ENCODE results near the gene JAKMIP1. TPM values are rescaled to one million over a fixed set of nuclear protein-coding genes. Genes with fewer than 3 reads are reported as not detected.

The JAKMIP1 gene
- total and polyA plus RNA-seq, 5 donors from 2014 or later: 18.7 to 39.7 (median 32.6) TPM

DNA sequence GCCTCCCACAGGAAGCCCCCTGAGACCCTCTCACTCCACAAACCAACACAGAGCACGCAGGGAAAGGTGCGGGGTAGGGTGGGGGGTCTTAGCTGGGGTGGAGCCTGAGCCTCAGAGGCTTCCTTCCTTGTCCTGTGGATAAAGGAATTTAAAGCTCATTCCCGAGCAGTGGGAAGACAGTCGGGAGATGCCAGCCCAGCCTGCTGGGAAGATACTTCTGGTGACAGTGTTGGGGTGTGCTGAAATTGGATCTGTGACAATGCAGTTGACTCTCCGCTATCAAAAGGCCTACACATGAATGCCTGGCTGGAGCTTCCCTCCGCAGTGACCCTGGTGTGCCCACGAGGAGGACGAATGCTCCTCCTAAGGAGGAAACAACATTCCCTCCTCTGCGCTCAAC lies 45.5 kb downstream of the JAKMIP1 start:
- Mint-ChIP-seq H3K9me3 (peaks cover 0 to 2% (median 0%) of the 10 kb centered on the region in 7 donors), H3K36me3 (peaks cover 9% of the 10 kb centered on the region), H3K4me1 (peaks cover 10 to 82% (median 39%) of the 10 kb centered on the region in 4 donors), H3K4me3 (peak overlapping the region in 1 of 4 donors; percentile 68), H3K27me3 (no peaks in the 10 kb centered on the region), H3K27ac (peak overlapping the region; percentile 54 to 92 (median 84))
- Histone ChIP-seq H3K27me3 (ENCODE audit: control insufficient read depth, insufficient read depth, low read length) (no peaks in the 10 kb centered on the region), H3K4me3 (ENCODE audit: low read depth, low read length) (no peak overlapping the region), H3K9me3 (ENCODE audit: control insufficient read depth in 2 of 2, low read length in 2 of 2) (no peaks in the 10 kb centered on the region), H3K4me1 (ENCODE audit: control insufficient read depth, insufficient read depth, low read length, poor library complexity, severe bottlenecking) (peaks cover 60% of the 10 kb centered on the region), H3K27ac (ENCODE audit: insufficient read depth, low read length, poor library complexity, severe bottlenecking) (no peak overlapping the region), H3K36me3 (ENCODE audit: control insufficient read depth, insufficient read depth, low read length) (peaks cover 4% of the 10 kb centered on the region)
- no peak for DNase-seq
- no peak for ATAC-seq (ENCODE audit: low read depth in 2 of 2)

DNA sequence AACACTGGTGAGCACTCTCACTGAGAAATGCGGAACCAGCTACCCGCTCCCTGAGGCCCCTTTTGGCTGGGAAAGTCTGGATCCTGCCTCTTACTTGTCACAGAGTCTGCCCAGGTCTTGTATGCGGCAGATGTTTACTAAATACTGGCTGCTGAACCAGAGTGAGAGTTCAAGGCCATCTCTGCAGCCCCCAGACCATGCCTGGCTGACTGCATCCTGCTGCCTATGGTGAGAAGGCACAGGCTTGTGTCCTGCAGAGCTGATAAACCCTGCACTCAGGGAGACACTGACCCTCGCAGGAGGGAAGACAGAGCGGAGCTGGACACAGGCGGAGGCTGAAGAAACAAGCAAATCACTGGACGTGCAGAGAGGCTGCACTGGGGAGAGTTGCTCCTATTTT lies 46.5 kb downstream of the JAKMIP1 start:
- Mint-ChIP-seq H3K36me3 (peaks cover 9% of the 10 kb centered on the region), H3K9me3 (peaks cover 0 to 1% (median 0%) of the 10 kb centered on the region in 7 donors), H3K27me3 (no peaks in the 10 kb centered on the region), H3K4me1 (peaks cover under 1 to 76% (median 33%) of the 10 kb centered on the region in 4 donors), H3K27ac (no peak overlapping the region), H3K4me3 (no peak overlapping the region)
- Histone ChIP-seq H3K9me3 (ENCODE audit: control insufficient read depth in 2 of 2, low read length in 2 of 2) (no peaks in the 10 kb centered on the region), H3K4me1 (ENCODE audit: control insufficient read depth, insufficient read depth, low read length, poor library complexity, severe bottlenecking) (peaks cover 51% of the 10 kb centered on the region), H3K27me3 (ENCODE audit: control insufficient read depth, insufficient read depth, low read length) (no peaks in the 10 kb centered on the region), H3K4me3 (ENCODE audit: low read depth, low read length) (no peak overlapping the region), H3K36me3 (ENCODE audit: control insufficient read depth, insufficient read depth, low read length) (peaks cover 5% of the 10 kb centered on the region), H3K27ac (ENCODE audit: insufficient read depth, low read length, poor library complexity, severe bottlenecking) (peak overlapping the region; percentile 30)
- ATAC-seq (ENCODE audit: low read depth in 2 of 2) (no peak), DNase-seq (no peak)

DNA sequence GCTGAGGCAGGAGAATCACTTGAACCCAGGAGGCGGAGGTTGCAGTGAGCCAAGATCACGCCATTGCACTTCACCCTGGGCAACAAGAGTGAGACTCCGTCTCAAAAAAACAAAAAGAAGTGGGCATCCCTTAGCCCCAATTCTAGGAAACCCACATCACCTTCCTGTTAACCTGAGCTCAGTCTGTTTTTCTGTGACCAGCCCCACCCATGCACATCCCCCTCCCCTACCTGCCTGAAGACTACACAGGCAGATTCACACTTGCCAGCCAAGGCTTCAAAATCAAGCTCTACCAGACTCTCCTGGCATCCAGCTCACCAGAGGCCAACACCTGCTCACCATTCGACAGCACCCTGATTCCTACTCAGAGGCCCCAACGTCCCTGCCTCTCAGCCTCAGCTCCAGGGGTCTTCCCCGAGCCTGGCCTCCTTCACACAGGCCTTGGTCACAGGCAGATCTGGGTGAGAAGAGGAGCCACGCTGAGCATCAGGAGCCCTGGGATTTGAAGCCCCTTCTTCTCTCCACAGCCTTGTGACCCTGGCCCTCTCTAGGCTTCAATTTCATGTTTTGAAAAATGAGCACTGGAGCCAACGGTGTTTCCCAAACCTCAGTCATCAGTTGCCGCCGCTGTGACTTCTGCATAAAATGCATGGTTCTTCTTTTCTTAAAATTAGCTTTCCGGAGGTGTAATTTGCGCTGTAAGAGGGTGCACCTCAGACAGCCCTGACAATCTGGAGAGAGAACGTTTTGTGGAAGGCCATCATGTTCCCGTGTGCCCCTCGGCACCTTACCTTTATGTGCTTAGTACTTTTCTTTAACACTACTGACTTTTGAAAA lies 47.3 kb downstream of the JAKMIP1 start:
- no peaks in the 10 kb centered on the region for H3K27me3 Mint-ChIP-seq
- H3K27ac Mint-ChIP-seq: peak overlapping the region; percentile 76 to 84 (median 83)
- peaks cover 9% of the 10 kb centered on the region for H3K36me3 Mint-ChIP-seq
- H3K4me1 Mint-ChIP-seq: peaks cover 0 to 72% (median 30%) of the 10 kb centered on the region in 4 donors
- H3K4me3 Mint-ChIP-seq: peak overlapping the region; percentile 45 to 78 (median 62)
- ATAC-seq (ENCODE audit: low read depth in 2 of 2) (peak; percentile 87 to 96), DNase-seq (peak in 2 of 3 donors; percentile 37 to 93)
- peaks cover 8% of the 10 kb centered on the region for H3K36me3 ChIP-seq (ENCODE audit: control insufficient read depth, insufficient read depth, low read length)
- peaks cover 44% of the 10 kb centered on the region for H3K4me1 ChIP-seq (ENCODE audit: control insufficient read depth, insufficient read depth, low read length, poor library complexity, severe bottlenecking)
- H3K9me3 Mint-ChIP-seq: peaks cover 0 to 1% (median 0%) of the 10 kb centered on the region in 7 donors
- H3K27ac ChIP-seq (ENCODE audit: insufficient read depth, low read length, poor library complexity, severe bottlenecking): peak overlapping the region; percentile 30
- no peaks in the 10 kb centered on the region for H3K9me3 ChIP-seq (ENCODE audit: control insufficient read depth in 2 of 2, low read length in 2 of 2)
- no peaks in the 10 kb centered on the region for H3K27me3 ChIP-seq (ENCODE audit: control insufficient read depth, insufficient read depth, low read length)
- peak overlapping the region; percentile 10 for H3K4me3 ChIP-seq (ENCODE audit: low read depth, low read length)

DNA sequence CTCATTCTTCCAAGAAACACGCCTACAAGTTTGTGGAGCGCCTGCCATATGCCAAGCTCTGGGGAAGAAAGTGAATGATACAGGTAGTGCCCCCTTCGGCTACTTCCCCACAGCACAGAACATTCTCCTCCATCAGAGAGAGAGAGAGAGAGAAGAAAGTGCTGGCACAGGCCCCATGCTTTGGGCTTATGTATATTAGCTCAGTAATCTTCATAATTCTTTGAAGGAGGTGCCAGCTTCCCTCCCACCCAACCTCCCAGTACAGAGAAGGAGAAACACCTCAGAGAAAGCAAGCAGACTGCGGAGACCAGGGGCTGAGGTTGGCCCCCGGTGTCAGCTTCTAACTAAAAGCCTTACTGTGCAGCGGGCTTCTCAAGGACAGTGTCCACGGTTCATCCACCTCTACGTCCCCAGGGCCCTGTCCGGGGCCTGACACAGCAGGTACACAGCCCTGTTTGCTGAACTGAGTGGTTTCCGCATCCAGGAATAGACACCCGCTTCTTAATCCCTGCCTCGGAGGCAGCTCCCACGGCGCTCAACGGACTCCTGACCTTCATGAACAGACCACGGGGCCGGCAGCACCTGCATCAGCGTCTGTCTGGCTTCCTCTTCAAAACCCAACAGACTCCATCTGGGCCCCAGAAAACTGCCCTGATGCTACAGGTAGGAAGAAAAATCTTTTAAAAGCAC lies 50.2 kb downstream of the JAKMIP1 start:
- H3K4me3 Mint-ChIP-seq: no peak overlapping the region
- H3K36me3 Mint-ChIP-seq: peaks cover 19% of the 10 kb centered on the region
- peak overlapping the region in 1 of 3 donors; percentile 83 for H3K27ac Mint-ChIP-seq

DNA sequence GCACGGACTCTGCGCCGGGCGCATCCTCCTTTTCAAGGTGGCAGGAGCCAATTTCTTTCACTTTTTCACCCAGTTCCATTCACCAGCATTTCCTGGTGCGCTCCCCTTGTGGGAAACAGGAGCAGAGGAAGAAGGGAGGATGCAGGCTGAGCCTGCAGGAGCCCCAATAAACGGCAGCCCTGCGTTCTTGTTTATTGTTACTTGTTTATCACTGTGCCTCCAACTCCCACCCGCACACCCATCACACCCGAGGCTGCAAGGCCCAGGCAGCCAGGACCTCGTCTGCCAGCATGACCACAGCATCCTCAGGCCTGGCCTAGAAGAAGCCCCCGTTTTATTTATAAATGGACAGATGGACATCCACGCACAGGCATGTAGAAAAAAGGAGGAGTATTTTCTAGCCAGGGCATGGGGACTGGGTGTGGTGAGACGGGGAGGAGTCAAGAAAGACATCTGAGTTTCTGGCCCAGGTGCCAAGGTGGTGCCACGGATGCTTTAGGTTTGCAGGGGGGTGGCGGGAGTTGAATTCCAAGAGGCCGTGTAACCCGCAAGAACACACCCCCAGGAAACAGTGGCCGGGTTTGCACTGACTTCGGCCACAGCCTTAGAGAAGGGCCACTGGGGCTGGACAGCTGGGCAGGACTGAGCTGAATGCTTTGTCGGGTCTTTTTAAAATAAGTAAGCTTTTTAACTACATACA lies 51.7 kb downstream of the JAKMIP1 start:
- Histone ChIP-seq H3K4me1 (ENCODE audit: control insufficient read depth, insufficient read depth, low read length, poor library complexity, severe bottlenecking) (peaks cover 26% of the 10 kb centered on the region), H3K27me3 (ENCODE audit: control insufficient read depth, insufficient read depth, low read length) (no peaks in the 10 kb centered on the region), H3K27ac (ENCODE audit: insufficient read depth, low read length, poor library complexity, severe bottlenecking) (no peak overlapping the region), H3K9me3 (ENCODE audit: control insufficient read depth in 2 of 2, low read length in 2 of 2) (peaks cover 5 to 6% of the 10 kb centered on the region in 2 experiments), H3K36me3 (ENCODE audit: control insufficient read depth, insufficient read depth, low read length) (peaks cover 8% of the 10 kb centered on the region), H3K4me3 (ENCODE audit: low read depth, low read length) (no peak overlapping the region)
- ATAC-seq (ENCODE audit: low read depth in 2 of 2) (no peak), DNase-seq (no peak)
- Mint-ChIP-seq H3K27ac (peak overlapping the region in 1 of 3 donors; percentile 46), H3K9me3 (peaks cover 0 to 15% (median 5%) of the 10 kb centered on the region in 7 donors), H3K36me3 (peaks cover 24% of the 10 kb centered on the region), H3K4me3 (no peak overlapping the region), H3K27me3 (no peaks in the 10 kb centered on the region), H3K4me1 (peaks cover 0 to 42% (median 26%) of the 10 kb centered on the region in 4 donors)

More for the DNA sequence above, 50.2 kb downstream of the JAKMIP1 start:
- Histone ChIP-seq H3K27me3 (ENCODE audit: control insufficient read depth, insufficient read depth, low read length) (no peaks in the 10 kb centered on the region), H3K4me1 (ENCODE audit: control insufficient read depth, insufficient read depth, low read length, poor library complexity, severe bottlenecking) (peaks cover 41% of the 10 kb centered on the region), H3K4me3 (ENCODE audit: low read depth, low read length) (no peak overlapping the region), H3K9me3 (ENCODE audit: control insufficient read depth in 2 of 2, low read length in 2 of 2) (no peaks in the 10 kb centered on the region), H3K27ac (ENCODE audit: insufficient read depth, low read length, poor library complexity, severe bottlenecking) (no peak overlapping the region), H3K36me3 (ENCODE audit: control insufficient read depth, insufficient read depth, low read length) (peaks cover 8% of the 10 kb centered on the region)
- DNase-seq (no peak), ATAC-seq (ENCODE audit: low read depth in 2 of 2) (no peak)
- Mint-ChIP-seq H3K27me3 (no peaks in the 10 kb centered on the region), H3K9me3 (peaks cover 0 to 4% (median 1%) of the 10 kb centered on the region in 7 donors), H3K4me1 (peaks cover 0 to 58% (median 34%) of the 10 kb centered on the region in 4 donors)

DNA sequence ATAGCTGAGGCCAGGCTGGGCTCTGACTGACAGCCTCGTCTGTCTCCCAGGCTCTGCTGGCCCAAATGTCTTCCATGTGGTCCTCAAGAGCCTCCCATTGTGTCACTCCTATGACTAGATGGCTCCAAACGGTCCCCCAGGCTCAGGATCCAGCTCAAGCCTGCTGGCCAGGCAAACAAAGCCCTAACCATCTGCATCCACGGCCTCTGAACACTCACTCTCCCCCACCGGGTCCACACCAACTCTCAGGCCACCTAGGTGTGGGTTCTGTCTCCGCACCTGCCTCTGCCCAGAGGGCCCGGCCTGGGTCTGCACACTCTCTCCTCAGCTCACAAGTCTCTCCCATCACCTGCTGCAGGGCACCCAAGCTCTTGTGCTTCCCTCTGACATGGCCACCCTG lies 52.9 kb downstream of the JAKMIP1 start:
- ATAC-seq (ENCODE audit: low read depth in 2 of 2) (no peak), DNase-seq (no peak)
- Histone ChIP-seq H3K27ac (ENCODE audit: insufficient read depth, low read length, poor library complexity, severe bottlenecking) (no peak overlapping the region), H3K27me3 (ENCODE audit: control insufficient read depth, insufficient read depth, low read length) (no peaks in the 10 kb centered on the region), H3K36me3 (ENCODE audit: control insufficient read depth, insufficient read depth, low read length) (peaks cover 8% of the 10 kb centered on the region), H3K4me1 (ENCODE audit: control insufficient read depth, insufficient read depth, low read length, poor library complexity, severe bottlenecking) (peaks cover 16% of the 10 kb centered on the region), H3K4me3 (ENCODE audit: low read depth, low read length) (no peak overlapping the region), H3K9me3 (ENCODE audit: control insufficient read depth in 2 of 2, low read length in 2 of 2) (peaks cover 5 to 6% of the 10 kb centered on the region in 2 experiments)
- peaks cover 0 to 30% (median 19%) of the 10 kb centered on the region in 4 donors for H3K4me1 Mint-ChIP-seq
- no peaks in the 10 kb centered on the region for H3K27me3 Mint-ChIP-seq
- peaks cover 24% of the 10 kb centered on the region for H3K36me3 Mint-ChIP-seq
- peaks cover 0 to 15% (median 5%) of the 10 kb centered on the region in 7 donors for H3K9me3 Mint-ChIP-seq
- no peak overlapping the region for H3K4me3 Mint-ChIP-seq
- H3K27ac Mint-ChIP-seq: peak overlapping the region in 2 of 3 donors; percentile 16 to 76

DNA sequence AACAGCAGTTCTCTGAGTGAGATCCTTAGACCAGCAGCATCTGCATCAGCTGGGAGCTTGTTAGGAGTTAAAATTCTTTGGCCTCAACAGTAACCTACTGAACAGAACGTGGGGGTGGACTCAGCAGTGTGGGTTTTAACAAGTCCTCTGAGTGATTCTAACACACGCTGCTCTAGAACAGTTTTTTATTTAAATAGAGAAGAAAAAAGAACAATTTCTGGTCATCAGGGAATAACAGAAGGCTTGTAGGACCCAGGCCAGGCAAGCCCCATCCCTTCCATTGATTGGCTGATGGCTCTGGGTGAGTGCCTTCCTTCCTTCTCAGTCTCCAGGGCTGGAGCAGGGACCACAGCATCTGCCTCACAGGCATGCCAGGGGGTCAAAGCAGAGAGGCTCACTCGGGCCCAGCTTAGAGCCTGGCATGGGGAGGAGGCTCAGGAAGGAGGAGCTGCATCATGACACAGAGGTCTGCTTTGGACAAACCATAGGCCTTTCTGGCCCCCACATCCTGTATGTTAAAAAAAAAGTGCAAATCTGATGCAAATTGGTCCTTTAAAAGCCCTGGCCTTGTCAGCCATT lies 56.7 kb downstream of the JAKMIP1 start:
- ATAC-seq (ENCODE audit: low read depth in 2 of 2): no peak
- no peak overlapping the region for H3K27ac Mint-ChIP-seq

More for the DNA sequence above, 56.7 kb downstream of the JAKMIP1 start:
- Histone ChIP-seq H3K36me3 (ENCODE audit: control insufficient read depth, insufficient read depth, low read length) (peaks cover 4% of the 10 kb centered on the region), H3K27me3 (ENCODE audit: control insufficient read depth, insufficient read depth, low read length) (no peaks in the 10 kb centered on the region), H3K4me1 (ENCODE audit: control insufficient read depth, insufficient read depth, low read length, poor library complexity, severe bottlenecking) (no peaks in the 10 kb centered on the region), H3K27ac (ENCODE audit: insufficient read depth, low read length, poor library complexity, severe bottlenecking) (no peak overlapping the region), H3K9me3 (ENCODE audit: control insufficient read depth in 2 of 2, low read length in 2 of 2) (peaks cover 5 to 6% of the 10 kb centered on the region in 2 experiments), H3K4me3 (ENCODE audit: low read depth, low read length) (no peak overlapping the region)
- Mint-ChIP-seq H3K36me3 (peaks cover 15% of the 10 kb centered on the region), H3K4me3 (no peak overlapping the region), H3K4me1 (peaks cover 0 to 18% (median 5%) of the 10 kb centered on the region in 4 donors), H3K27me3 (no peaks in the 10 kb centered on the region), H3K9me3 (peaks cover 0 to 15% (median 5%) of the 10 kb centered on the region in 7 donors)
- no peak for DNase-seq
